ENCODE results near the gene METTL25. TPM values are rescaled to one million over a fixed set of nuclear protein-coding genes. Genes with fewer than 3 reads are reported as not detected.
"Not testable (repeated sequence)": the region's sequence is repeated elsewhere in the genome, so short reads cannot be mapped to it uniquely, and the experiment has no call there.

The METTL25 gene
- polyA plus RNA-seq, 4 donors: 4.3 to 12.1 (median 9.8) TPM

GRCh38 chr12:82350161-82350560 is 8.2 kb upstream of the METTL25 start:
- Histone ChIP-seq H3K27ac (ENCODE audit: low read depth in 1 of 3, low read length in 2 of 3) (no peak overlapping the region), H3K9me3 (ENCODE audit: control insufficient read depth in 2 of 2, insufficient read depth in 1 of 2, low read depth in 1 of 2, low read length in 1 of 2) (no peaks in the 10 kb centered on the region), H3K27me3 (ENCODE audit: control insufficient read depth in 3 of 3, insufficient read depth in 3 of 3, low read length in 3 of 3) (no peaks in the 10 kb centered on the region), H3K4me1 (ENCODE audit: control insufficient read depth in 3 of 3, insufficient read depth in 2 of 3, low read depth in 1 of 3, low read length in 2 of 3) (no peaks in the 10 kb centered on the region), H3K36me3 (ENCODE audit: control insufficient read depth in 3 of 3, insufficient read depth in 2 of 3, low read depth in 1 of 3, low read length in 3 of 3) (peaks cover 3 to 10% (median 7%) of the 10 kb centered on the region in 3 donors), H3K4me3 (ENCODE audit: low read depth in 1 of 3, low read length in 3 of 3) (no peak overlapping the region)
- no peak for DNase-seq
- FAIRE-seq: no peak
- WGBS, 3 donors: 94 to 97% (median 97%) methylated on average over 3 of the region's 3 CpGs

GRCh38 chr12:82351390-82351789 is 6.9 kb upstream of the METTL25 start:
- 82 to 92% (median 88%) methylated on average over 6 of the region's 6 CpGs for WGBS, 3 donors
- Histone ChIP-seq H3K4me1 (ENCODE audit: control insufficient read depth in 3 of 3, insufficient read depth in 2 of 3, low read depth in 1 of 3, low read length in 2 of 3) (peaks cover 0 to 3% (median 0%) of the 10 kb centered on the region in 3 donors), H3K4me3 (ENCODE audit: low read depth in 1 of 3, low read length in 3 of 3) (no peak overlapping the region), H3K27me3 (ENCODE audit: control insufficient read depth in 3 of 3, insufficient read depth in 3 of 3, low read length in 3 of 3) (no peaks in the 10 kb centered on the region), H3K9me3 (ENCODE audit: control insufficient read depth in 2 of 2, insufficient read depth in 1 of 2, low read depth in 1 of 2, low read length in 1 of 2) (no peaks in the 10 kb centered on the region), H3K27ac (ENCODE audit: low read depth in 1 of 3, low read length in 2 of 3) (no peak overlapping the region), H3K36me3 (ENCODE audit: control insufficient read depth in 3 of 3, insufficient read depth in 2 of 3, low read depth in 1 of 3, low read length in 3 of 3) (peaks cover 3 to 10% (median 7%) of the 10 kb centered on the region in 3 donors)
- DNase-seq: no peak
- FAIRE-seq: no peak

DNA sequence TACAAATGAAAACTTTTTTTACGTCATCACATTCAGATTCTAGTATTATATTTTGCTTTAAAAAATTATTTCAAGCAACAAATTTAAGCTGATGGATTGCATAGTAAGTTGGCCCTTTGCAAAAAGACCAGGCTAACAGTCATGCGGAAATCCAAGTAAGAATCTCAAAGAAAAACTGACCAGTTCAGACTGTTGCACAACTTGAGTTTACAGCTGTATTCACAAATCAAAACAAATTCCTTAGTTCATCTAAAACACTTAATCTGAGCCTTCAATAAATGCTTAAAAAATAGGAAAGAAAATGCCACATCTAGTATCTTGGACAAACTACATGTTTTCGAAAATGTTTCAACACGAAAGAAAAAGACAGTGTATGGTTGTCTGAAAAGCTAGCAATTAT is 989 bp upstream of the METTL25 start:
- 23 to 45% (median 33%) methylated on average over 4 of the region's 4 CpGs for WGBS, 3 donors
- H3K27me3 ChIP-seq (ENCODE audit: control insufficient read depth in 3 of 3, insufficient read depth in 3 of 3, low read length in 3 of 3): no peaks in the 10 kb centered on the region
- H3K27ac ChIP-seq (ENCODE audit: low read depth in 1 of 3, low read length in 2 of 3): no peak overlapping the region

GRCh38 chr12:82357845-82358199 is 507 bp upstream of the METTL25 start:
- WGBS, 3 donors: 0 to 1% (median 1%) methylated on average over 10 of the region's 10 CpGs

More for the DNA sequence above, 989 bp upstream of the METTL25 start:
- no peaks in the 10 kb centered on the region for H3K9me3 ChIP-seq (ENCODE audit: control insufficient read depth in 2 of 2, insufficient read depth in 1 of 2, low read depth in 1 of 2, low read length in 1 of 2)
- DNase-seq (no peak), FAIRE-seq (no peak)
- peak overlapping the region; percentile 78 to 86 (median 85) for H3K4me3 ChIP-seq (ENCODE audit: low read depth in 1 of 3, low read length in 3 of 3)
- peaks cover 0 to 9% (median 3%) of the 10 kb centered on the region in 3 donors for H3K4me1 ChIP-seq (ENCODE audit: control insufficient read depth in 3 of 3, insufficient read depth in 2 of 3, low read depth in 1 of 3, low read length in 2 of 3)
- peaks cover 3 to 9% (median 3%) of the 10 kb centered on the region in 3 donors for H3K36me3 ChIP-seq (ENCODE audit: control insufficient read depth in 3 of 3, insufficient read depth in 2 of 3, low read depth in 1 of 3, low read length in 3 of 3)

GRCh38 chr12:82359115-82359478 is 768 bp downstream of the METTL25 start:
- 7 to 10% (median 8%) methylated on average over 4 of the region's 4 CpGs for WGBS, 3 donors
- no peaks in the 10 kb centered on the region for H3K9me3 ChIP-seq (ENCODE audit: control insufficient read depth in 2 of 2, insufficient read depth in 1 of 2, low read depth in 1 of 2, low read length in 1 of 2)
- peaks cover 0 to 9% (median 3%) of the 10 kb centered on the region in 3 donors for H3K4me1 ChIP-seq (ENCODE audit: control insufficient read depth in 3 of 3, insufficient read depth in 2 of 3, low read depth in 1 of 3, low read length in 2 of 3)
- no peaks in the 10 kb centered on the region for H3K27me3 ChIP-seq (ENCODE audit: control insufficient read depth in 3 of 3, insufficient read depth in 3 of 3, low read length in 3 of 3)
- peaks cover 3% of the 10 kb centered on the region in 3 donors for H3K36me3 ChIP-seq (ENCODE audit: control insufficient read depth in 3 of 3, insufficient read depth in 2 of 3, low read depth in 1 of 3, low read length in 3 of 3)
- peak overlapping the region; percentile 29 to 86 (median 85) for H3K4me3 ChIP-seq (ENCODE audit: low read depth in 1 of 3, low read length in 3 of 3)
- no peak for DNase-seq
- FAIRE-seq: no peak
- peak overlapping the region in 2 of 3 donors; percentile 50 to 51 for H3K27ac ChIP-seq (ENCODE audit: low read depth in 1 of 3, low read length in 2 of 3)

More at GRCh38 chr12:82357845-82358199, 507 bp upstream of the METTL25 start:
- Histone ChIP-seq H3K4me3 (ENCODE audit: low read depth in 1 of 3, low read length in 3 of 3) (peak overlapping the region; percentile 78 to 86 (median 85)), H3K36me3 (ENCODE audit: control insufficient read depth in 3 of 3, insufficient read depth in 2 of 3, low read depth in 1 of 3, low read length in 3 of 3) (peaks cover 3 to 7% (median 3%) of the 10 kb centered on the region in 3 donors), H3K27me3 (ENCODE audit: control insufficient read depth in 3 of 3, insufficient read depth in 3 of 3, low read length in 3 of 3) (no peaks in the 10 kb centered on the region), H3K9me3 (ENCODE audit: control insufficient read depth in 2 of 2, insufficient read depth in 1 of 2, low read depth in 1 of 2, low read length in 1 of 2) (no peaks in the 10 kb centered on the region), H3K27ac (ENCODE audit: low read depth in 1 of 3, low read length in 2 of 3) (peak overlapping the region; percentile 91 to 100 (median 97)), H3K4me1 (ENCODE audit: control insufficient read depth in 3 of 3, insufficient read depth in 2 of 3, low read depth in 1 of 3, low read length in 2 of 3) (peaks cover 0 to 9% (median 3%) of the 10 kb centered on the region in 3 donors)
- FAIRE-seq (no peak), DNase-seq (peak in 1 of 2 donors; percentile 1)

- not testable (repeated sequence) for H3K36me3 ChIP-seq (ENCODE audit: control insufficient read depth in 3 of 3, insufficient read depth in 2 of 3, low read depth in 1 of 3, low read length in 3 of 3); H3K27ac ChIP-seq (ENCODE audit: low read depth in 1 of 3, low read length in 2 of 3); H3K27me3 ChIP-seq (ENCODE audit: control insufficient read depth in 3 of 3, insufficient read depth in 3 of 3, low read length in 3 of 3); H3K4me1 ChIP-seq (ENCODE audit: control insufficient read depth in 3 of 3, insufficient read depth in 2 of 3, low read depth in 1 of 3, low read length in 2 of 3); H3K9me3 ChIP-seq (ENCODE audit: control insufficient read depth in 2 of 2, insufficient read depth in 1 of 2, low read depth in 1 of 2, low read length in 1 of 2); DNase-seq; H3K4me3 ChIP-seq (ENCODE audit: low read depth in 1 of 3, low read length in 3 of 3); FAIRE-seq
- WGBS, 3 donors: 95 to 98% (median 96%) methylated on average over 11 of the region's 11 CpGs
Observed at GRCh38 chr12:82360834-82361233, 2.5 kb downstream of the METTL25 start.

DNA sequence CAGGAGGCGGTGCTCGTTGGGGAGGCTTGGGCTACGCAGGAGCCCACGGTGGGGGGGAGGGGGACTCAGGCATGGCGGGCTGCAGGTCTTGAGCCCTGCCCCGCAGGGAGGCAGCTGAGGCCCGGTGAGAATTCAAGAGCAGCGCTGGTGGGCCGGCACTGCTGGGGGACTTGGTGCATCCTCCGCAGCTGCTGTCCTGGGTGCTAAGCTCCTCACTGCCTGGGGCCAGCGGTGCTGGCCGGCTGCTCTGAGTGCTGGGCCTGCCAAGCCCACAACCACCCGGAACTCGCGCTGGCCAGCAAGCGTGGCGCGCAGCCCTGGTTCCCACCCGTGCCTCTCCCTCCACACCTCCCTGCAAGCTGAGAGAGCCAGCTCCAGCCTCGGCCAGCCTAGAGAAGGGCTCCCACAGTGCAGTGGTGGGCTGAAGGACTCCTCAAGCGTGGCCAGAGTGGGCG is 3.2 kb downstream of the METTL25 start:
- Histone ChIP-seq H3K9me3 (ENCODE audit: control insufficient read depth in 2 of 2, insufficient read depth in 1 of 2, low read depth in 1 of 2, low read length in 1 of 2) (no peaks in the 10 kb centered on the region), H3K4me1 (ENCODE audit: control insufficient read depth in 3 of 3, insufficient read depth in 2 of 3, low read depth in 1 of 3, low read length in 2 of 3) (peaks cover 0 to 6% (median 3%) of the 10 kb centered on the region in 3 donors), H3K27me3 (ENCODE audit: control insufficient read depth in 3 of 3, insufficient read depth in 3 of 3, low read length in 3 of 3) (no peaks in the 10 kb centered on the region), H3K36me3 (ENCODE audit: control insufficient read depth in 3 of 3, insufficient read depth in 2 of 3, low read depth in 1 of 3, low read length in 3 of 3) (peaks cover 0 to 3% (median 0%) of the 10 kb centered on the region in 3 donors), H3K4me3 (ENCODE audit: low read depth in 1 of 3, low read length in 3 of 3) (no peak overlapping the region), H3K27ac (ENCODE audit: low read depth in 1 of 3, low read length in 2 of 3) (no peak overlapping the region)
- WGBS, 3 donors: 89 to 91% (median 91%) methylated on average over 20 to 22 of the region's 22 CpGs
- FAIRE-seq: no peak
- no peak for DNase-seq

GRCh38 chr12:82363990-82364389 is 5.7 kb downstream of the METTL25 start:
- peaks cover 0 to 3% (median 0%) of the 10 kb centered on the region in 3 donors for H3K36me3 ChIP-seq (ENCODE audit: control insufficient read depth in 3 of 3, insufficient read depth in 2 of 3, low read depth in 1 of 3, low read length in 3 of 3)
- no peak for FAIRE-seq
- H3K27ac ChIP-seq (ENCODE audit: low read depth in 1 of 3, low read length in 2 of 3): no peak overlapping the region
- no peak for DNase-seq
- peaks cover 0 to 3% (median 3%) of the 10 kb centered on the region in 3 donors for H3K4me1 ChIP-seq (ENCODE audit: control insufficient read depth in 3 of 3, insufficient read depth in 2 of 3, low read depth in 1 of 3, low read length in 2 of 3)
- no peaks in the 10 kb centered on the region for H3K27me3 ChIP-seq (ENCODE audit: control insufficient read depth in 3 of 3, insufficient read depth in 3 of 3, low read length in 3 of 3)
- H3K9me3 ChIP-seq (ENCODE audit: control insufficient read depth in 2 of 2, insufficient read depth in 1 of 2, low read depth in 1 of 2, low read length in 1 of 2): no peaks in the 10 kb centered on the region
- WGBS, 3 donors: 83 to 90% (median 87%) methylated on average over 4 of the region's 4 CpGs
- no peak overlapping the region for H3K4me3 ChIP-seq (ENCODE audit: low read depth in 1 of 3, low read length in 3 of 3)

DNA sequence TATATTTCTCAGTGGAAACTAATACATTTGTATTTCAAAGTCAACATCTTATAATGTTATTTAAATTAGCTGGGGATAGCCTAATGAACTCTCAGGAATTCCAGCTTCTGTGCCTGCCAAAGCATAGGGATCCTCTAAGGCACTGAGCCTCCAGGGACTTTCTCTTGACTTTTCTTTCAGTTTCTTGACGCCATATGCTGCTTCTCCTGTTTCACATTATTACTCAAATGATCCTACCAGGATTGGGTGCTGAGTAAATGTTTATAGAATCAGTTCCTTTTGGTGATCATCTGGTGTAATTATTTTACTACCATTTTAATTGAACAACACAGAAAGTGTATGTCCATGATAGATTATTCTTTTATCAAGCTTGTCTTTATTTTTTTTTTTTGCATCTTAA is 7.9 kb downstream of the METTL25 start:
- no peak overlapping the region for H3K4me3 ChIP-seq (ENCODE audit: low read depth in 1 of 3, low read length in 3 of 3)
- H3K27me3 ChIP-seq (ENCODE audit: control insufficient read depth in 3 of 3, insufficient read depth in 3 of 3, low read length in 3 of 3): no peaks in the 10 kb centered on the region
- peaks cover 0 to 7% (median 3%) of the 10 kb centered on the region in 3 donors for H3K36me3 ChIP-seq (ENCODE audit: control insufficient read depth in 3 of 3, insufficient read depth in 2 of 3, low read depth in 1 of 3, low read length in 3 of 3)
- H3K4me1 ChIP-seq (ENCODE audit: control insufficient read depth in 3 of 3, insufficient read depth in 2 of 3, low read depth in 1 of 3, low read length in 2 of 3): no peaks in the 10 kb centered on the region
- 53 to 75% (median 71%) methylated on average over 1 of the region's 1 CpG for WGBS, 3 donors
- peaks cover 0 to 2% of the 10 kb centered on the region in 2 donors for H3K9me3 ChIP-seq (ENCODE audit: control insufficient read depth in 2 of 2, insufficient read depth in 1 of 2, low read depth in 1 of 2, low read length in 1 of 2)
- no peak overlapping the region for H3K27ac ChIP-seq (ENCODE audit: low read depth in 1 of 3, low read length in 2 of 3)
- FAIRE-seq (no peak), DNase-seq (no peak)
